ENCODE measurements around the gene HINT3. TPM values are rescaled to one million over a fixed set of nuclear protein-coding genes. Genes with fewer than 3 reads are reported as not detected.
"Not testable (repeated sequence)": the region's sequence is repeated elsewhere in the genome, so short reads cannot be mapped to it uniquely, and the experiment has no call there.

The HINT3 gene
- polyA plus RNA-seq, 4 donors: 27.8 to 36.7 (median 33.8) TPM

DNA sequence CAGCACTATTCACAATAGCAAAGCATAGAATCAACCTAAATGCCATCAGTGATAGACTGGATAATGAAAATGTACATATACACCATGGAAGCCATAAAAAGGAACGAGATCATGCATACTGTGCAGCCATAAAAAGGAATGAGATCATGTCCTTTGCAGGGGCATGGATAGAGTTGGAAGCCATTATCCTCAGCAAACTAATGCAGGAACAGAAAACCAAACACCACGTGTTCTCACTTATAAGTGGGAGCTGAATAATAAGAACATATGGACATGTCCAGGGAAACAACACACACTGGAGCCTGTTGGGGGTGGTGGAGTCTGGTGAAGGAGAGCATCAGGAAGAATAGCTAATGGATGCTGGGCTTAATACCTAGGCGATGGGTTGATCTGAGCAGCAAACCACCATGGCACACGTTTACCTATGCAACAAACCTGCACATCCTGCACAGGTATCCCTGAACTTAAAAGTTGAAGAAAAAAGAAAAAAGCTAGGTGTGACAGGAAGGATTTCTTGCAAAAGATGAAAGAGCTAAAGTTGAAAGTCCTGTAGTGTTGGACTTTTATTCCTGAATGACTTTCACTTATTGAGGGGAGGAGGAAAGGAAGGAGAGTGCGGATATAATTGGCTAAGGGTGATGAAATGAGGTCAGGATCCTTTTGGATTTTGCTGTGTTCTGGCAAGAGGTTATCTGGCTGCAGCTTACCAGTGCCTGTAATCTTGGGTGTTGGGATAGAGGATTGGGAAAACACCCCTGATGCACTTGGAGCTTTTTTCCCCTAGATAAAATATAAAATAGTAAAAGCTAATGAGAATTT, 38.3 kb downstream of the HINT3 start:
- no peak for DNase-seq (ENCODE audit: low read depth in 4 of 4, low spot score in 2 of 4)

DNA sequence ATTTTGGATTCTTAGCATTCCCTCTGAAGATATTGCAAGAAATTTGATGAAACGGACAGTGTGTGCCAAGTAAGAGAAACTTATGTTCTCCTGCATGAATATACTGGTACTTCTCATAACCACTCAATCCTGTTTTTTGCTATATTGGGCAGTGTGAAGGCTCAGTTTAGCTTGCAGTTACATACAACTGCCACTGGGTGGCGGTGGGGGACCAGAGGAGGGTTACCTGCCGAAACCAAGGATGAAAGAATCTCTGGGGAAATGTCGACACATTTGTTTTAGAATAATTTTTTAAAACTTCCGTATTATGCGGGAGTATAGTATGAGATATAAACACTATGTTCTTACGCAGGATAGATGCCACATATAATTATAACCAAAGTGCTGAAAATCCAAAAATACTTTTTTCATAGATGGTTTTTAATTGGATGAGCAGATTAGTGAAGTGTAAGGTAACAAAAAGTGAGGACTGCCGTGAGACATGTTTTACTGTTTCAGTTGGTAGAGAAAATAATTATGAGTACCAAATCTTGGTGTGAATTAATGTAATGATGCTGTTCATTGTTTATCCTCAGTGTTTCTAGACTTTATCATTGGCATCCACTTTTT, 39.5 kb downstream of the HINT3 start:
- DNase-seq (ENCODE audit: low read depth in 4 of 4, low spot score in 2 of 4): peak in 2 of 4 donors; percentile 42 to 48

DNA sequence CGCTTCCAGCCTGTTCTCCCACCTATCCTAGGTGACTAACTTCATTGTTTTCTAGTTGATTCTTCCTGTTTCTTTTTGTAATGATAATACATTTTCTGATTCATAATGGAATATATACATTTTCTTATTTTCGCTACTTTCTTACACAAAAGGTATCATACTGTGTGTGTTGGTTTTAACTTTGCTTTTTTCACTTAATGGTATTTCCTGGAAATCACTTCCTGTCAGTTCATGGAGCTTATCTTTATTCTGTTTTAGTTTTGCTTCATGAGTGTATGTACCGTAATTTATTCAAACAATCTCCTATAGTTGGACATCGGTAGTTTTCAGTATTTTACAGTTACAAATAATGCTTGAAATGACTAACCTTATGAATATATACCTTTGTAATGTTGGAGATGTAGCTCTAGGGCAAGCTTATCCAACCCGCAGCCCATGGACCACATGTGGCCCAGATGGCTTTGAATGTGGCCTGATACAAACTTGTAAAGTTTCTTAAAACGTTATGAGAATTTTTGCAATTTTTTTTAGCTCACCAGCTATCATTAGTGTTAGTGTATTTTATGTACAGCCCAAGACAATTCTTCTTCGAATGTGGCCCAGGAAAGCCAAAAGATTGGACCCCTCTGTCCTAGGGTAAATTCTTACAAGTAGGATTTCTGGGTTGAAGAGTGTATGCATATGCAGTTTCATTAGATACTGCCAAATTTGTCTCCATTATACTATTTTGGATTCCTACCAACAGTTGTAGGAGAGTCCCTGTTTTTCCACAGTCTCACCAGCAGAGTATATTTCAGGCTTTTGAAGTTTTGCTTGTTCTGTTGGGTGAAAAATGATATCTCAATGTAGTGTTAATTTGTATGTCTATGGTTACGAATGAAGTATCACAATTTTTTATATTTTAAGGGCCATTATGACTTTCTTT, 46.4 kb downstream of the HINT3 start:
- DNase-seq (ENCODE audit: low read depth in 4 of 4, low spot score in 2 of 4): no peak

DNA sequence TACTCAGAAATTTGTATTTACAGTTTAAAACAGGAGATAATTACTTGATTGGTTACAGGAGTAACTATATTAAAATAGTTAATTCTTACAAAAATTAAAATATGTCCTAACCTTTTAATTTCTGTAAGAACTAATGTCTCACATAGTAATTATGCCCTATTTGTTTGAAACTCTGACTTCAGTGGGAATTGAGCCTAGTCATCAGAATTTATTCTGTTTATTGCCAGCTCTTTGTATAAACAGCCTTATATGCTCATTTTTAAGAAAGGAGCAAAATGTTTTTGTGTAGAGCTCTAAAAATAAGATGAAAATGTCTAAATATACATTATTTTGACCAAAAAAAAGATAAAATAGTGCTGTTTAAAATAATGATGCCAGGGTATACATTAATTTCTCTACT, 51.2 kb downstream of the HINT3 start:
- DNase-seq (ENCODE audit: low read depth in 4 of 4, low spot score in 2 of 4): no peak

DNA sequence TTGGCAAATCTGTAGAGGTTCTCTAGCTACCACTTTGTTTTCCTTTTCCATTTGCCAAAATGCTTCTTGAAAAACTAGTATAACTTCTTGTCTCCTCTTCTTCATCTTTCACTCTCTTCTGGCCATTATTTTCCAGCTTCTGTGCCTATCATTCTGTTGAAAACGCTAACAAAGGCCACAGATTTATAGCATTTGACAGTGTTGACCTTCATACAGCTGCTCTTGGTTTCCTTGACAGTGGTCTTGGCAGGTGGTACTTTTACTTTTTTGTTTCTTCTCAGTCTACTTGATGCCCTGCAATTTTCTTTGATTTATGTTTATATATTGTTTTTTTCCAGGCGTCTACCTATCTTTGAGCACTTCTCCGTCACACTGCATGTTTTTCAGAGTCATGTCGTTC, 53.5 kb downstream of the HINT3 start:
- no peak for DNase-seq (ENCODE audit: low read depth in 4 of 4, low spot score in 2 of 4)

DNA sequence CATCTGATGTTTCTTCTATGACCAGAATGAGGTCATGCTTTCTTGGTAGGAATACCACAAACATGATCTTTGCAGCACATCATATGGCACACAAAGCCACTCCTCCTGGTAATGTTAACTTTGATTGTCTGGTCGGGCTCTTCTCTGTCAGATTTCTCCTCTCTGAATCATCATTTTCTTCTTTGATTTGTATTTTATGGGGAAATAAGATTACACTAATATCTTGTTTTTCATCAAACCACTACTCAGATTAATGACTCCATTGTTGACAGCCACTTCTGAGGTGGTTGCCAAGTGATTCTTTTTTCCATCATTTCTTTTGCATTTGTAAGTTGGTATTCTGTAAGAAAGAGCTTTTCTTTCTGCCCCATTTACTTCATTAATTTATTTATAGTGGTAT, 59.3 kb downstream of the HINT3 start:
- DNase-seq (ENCODE audit: low read depth in 4 of 4, low spot score in 2 of 4): no peak

DNA sequence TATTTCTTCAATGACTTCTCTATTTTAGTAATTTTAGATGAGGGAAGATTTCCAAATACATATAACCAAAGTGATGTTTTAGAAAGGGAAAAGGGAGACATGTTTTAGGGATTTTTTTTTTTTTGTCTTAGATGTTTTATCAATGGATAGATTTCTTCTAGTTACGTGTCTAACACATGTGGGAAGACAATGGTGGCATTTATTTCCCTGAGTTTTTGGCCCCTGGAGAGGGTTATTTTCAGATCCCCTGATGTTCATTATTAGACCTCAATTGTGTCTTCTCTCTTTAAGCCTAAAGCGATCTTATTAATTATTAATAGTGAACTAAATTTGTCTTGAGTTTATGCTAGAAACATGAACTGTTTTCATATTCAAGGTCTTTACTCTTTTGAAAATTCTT, 60.0 kb downstream of the HINT3 start:
- no peak for DNase-seq (ENCODE audit: low read depth in 4 of 4, low spot score in 2 of 4)

DNA sequence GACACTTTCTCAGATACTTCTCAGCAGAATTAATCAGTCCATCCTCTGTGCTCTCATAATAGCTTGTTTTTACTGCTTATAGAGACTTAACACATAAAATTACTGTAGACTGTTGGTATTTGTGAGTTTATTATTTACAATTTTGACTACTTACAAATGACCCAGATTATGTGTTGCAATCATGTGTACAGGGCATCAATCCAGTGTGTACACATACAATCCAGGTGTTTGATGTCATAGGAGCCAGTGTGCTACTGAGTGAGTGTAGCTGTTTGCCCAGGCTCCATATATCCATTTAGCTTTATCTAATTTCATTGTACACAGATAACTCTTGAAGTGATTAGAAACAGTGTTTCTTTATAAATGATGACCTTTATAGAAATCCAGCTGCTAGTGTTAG, 61.1 kb downstream of the HINT3 start:
- no peak for DNase-seq (ENCODE audit: low read depth in 4 of 4, low spot score in 2 of 4)

DNA sequence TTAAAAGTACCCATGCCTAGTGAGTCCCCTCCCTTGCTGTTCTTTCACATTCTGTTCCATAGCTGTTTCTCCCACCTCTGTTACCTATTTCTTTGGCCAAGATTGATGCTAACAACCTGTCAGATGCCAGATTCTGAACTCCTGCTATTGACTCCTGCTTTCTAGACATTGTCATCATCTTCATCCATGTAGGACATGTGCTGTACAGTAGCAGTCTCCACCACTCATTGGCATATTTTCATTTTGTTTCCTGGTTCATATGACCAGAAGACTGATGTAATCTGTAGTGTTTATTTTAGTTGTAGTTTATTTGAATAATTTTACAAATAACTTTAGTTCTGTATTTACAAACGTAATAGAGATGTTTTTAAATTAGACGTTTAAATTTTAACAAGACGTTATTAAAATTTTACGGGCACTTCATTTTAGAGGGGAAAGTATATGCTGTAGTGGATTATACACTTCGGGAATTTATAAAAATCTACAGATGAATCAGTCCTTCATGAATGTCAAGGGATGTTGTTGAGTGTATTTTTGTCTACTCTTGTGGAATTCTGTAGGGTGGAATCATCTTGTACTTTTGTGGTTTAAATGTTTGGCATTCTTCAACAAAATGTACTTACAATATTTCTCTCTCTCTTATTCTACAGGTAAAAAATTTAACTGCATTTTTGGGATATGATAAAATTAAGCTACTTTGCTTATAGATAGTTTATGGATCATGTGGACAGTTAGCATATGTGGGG, 63.9 kb downstream of the HINT3 start:
- no peak for DNase-seq (ENCODE audit: low read depth in 4 of 4, low spot score in 2 of 4)

DNA sequence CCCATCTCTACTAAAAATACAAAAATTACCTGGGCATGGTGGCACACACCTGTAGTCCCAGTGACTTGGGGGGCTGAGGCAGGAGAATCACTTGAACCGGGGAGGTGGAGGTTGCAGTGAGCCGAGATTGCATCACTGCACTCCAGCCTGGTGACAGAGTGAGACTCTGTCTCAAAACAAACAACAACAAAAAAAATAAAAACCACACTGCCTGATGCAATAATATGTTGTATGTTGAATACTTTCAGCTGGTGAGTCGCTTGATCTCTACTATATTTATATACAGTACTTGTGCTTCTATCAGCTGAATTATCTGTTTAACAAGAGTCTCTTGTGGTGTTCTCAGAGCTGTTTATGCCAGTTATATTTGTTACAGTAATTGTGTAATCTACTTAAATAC, 66.9 kb downstream of the HINT3 start:
- not testable (repeated sequence) for DNase-seq (ENCODE audit: low read depth in 4 of 4, low spot score in 2 of 4)

DNA sequence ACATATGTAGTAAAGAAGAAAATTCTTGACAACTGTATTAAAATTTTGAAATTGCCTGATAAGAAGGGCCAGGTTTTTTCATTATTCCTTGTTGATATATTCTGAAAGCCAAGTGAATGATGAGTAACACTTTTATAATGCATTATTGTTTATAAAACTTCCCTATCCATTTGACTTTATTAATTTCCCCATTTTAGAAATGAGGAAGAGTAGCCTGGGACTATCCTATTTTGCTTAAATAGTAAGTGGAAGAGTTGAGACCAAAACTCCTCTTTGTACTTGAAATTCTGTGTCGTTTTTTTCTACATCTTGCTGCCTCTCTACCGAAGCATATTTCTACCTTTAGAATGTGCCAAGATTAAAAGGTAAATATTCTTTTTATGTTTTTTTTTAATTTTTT, 69.4 kb downstream of the HINT3 start:
- DNase-seq (ENCODE audit: low read depth in 4 of 4, low spot score in 2 of 4): no peak

DNA sequence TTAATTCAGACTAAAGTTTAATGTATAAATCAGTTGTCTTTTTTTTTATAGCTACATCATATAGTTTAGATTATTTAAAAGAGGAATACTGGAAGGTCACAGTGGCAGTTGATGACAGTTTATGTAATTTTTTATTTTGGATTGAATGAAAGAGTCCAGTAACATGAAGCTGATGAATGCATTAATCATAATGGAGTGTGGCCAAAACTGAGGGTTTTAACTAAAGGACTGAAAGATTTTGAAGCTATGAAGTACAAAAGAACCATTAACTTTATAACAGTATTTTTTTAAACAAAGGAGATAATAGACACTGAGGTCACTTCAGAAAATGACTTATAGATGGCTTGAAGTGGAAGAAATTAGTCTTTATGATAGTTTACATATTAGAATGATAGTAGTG, 71.0 kb downstream of the HINT3 start:
- no peak for DNase-seq (ENCODE audit: low read depth in 4 of 4, low spot score in 2 of 4)

Other genes with a start within 250 kb of the HINT3 start
- 1 to 10 TPM; 7.0 to 8.0 (median 7.5) TPM for gene HEY2, start 207.1 kb upstream of the HINT3 start, polyA plus RNA-seq (ENCODE audit: insufficient read length in 4 of 4)
- gene NCOA7, start 165.8 kb upstream of the HINT3 start, polyA plus RNA-seq (ENCODE audit: insufficient read length in 4 of 4): 10 to 100 TPM; 33.7 to 71.3 (median 53.5) TPM
- 10 to 100 TPM; 26.3 to 35.3 (median 32.1) TPM for gene TRMT11, start 29.8 kb downstream of the HINT3 start, polyA plus RNA-seq (ENCODE audit: insufficient read length in 4 of 4)

Measured in left renal cortex interstitium (tissue), 4 donors.